OCI-LY1 (cell line): Measurements from ENCODE around the gene TLR6.

Experiments
- H2AFZ ChIP-seq: fragments of 200-600 bp; sonication (generic), shearing (Covaris generic); 2 replicates; pipeline ENCODE4 v1.6.0; 2014; ENCODE audit warnings: antibody characterized with exemption, mild to moderate bottlenecking, low read length
- H3F3A ChIP-seq: fragments of 200-600 bp; sonication (generic), shearing (Covaris generic); 2 replicates; pipeline ENCODE4 v1.6.0; 2014; ENCODE audit warnings: mild to moderate bottlenecking, antibody characterized with exemption, low read length, moderate library complexity; ENCODE audit not compliant: insufficient read depth
- H3K27ac ChIP-seq: fragments of 200-600 bp; sonication (generic); 2 replicates; pipeline ENCODE4 v1.5.1; 2014; ENCODE audit warnings: low read length, mixed run types, mild to moderate bottlenecking, low read depth; ENCODE audit not compliant: poor library complexity, severe bottlenecking
- H3K27me3 ChIP-seq: fragments of 200-600 bp; sonication (generic); 2 replicates; pipeline ENCODE4 v1.6.0; 2014; ENCODE audit warnings: antibody characterized with exemption, mild to moderate bottlenecking, low read length, moderate library complexity; ENCODE audit not compliant: insufficient read depth
- H3K36me3 ChIP-seq: fragments of 200-600 bp; sonication (generic); 2 replicates; pipeline ENCODE4 v1.6.1; 2014; ENCODE audit warnings: mild to moderate bottlenecking, antibody characterized with exemption, low read length, moderate library complexity, mixed read lengths; ENCODE audit not compliant: insufficient read depth
- H3K4me1 ChIP-seq: fragments of 200-600 bp; sonication (generic); 2 replicates; pipeline ENCODE4 v1.5.1; 2014; ENCODE audit warnings: mild to moderate bottlenecking, low read length, moderate library complexity; ENCODE audit not compliant: insufficient read depth, severe bottlenecking
- H3K4me2 ChIP-seq: fragments of 200-600 bp; sonication (generic), shearing (Covaris generic); 2 replicates; pipeline ENCODE4 v1.6.1; 2014; ENCODE audit warnings: low read length
- H3K4me3 ChIP-seq: fragments of 200-600 bp; sonication (generic); 2 replicates; pipeline ENCODE4 v1.5.1; 2014; ENCODE audit warnings: low read length, low read depth, mild to moderate bottlenecking, mixed read lengths; ENCODE audit not compliant: poor library complexity, severe bottlenecking
- H3K79me2 ChIP-seq: fragments of 200-600 bp; shearing (Covaris generic); 2 replicates; pipeline ENCODE4 v1.6.1; 2016; ENCODE audit warnings: mixed run types, low read length, mixed read lengths; ENCODE audit not compliant: insufficient read depth
- H3K9ac ChIP-seq: fragments of 200-600 bp; sonication (generic), shearing (Covaris generic); 2 replicates; pipeline ENCODE4 v1.6.1; 2014; ENCODE audit warnings: mild to moderate bottlenecking, low read length, mixed read lengths
- H3K9me2 ChIP-seq: fragments of 200-600 bp; sonication (generic), shearing (Covaris generic); 2 replicates; pipeline ENCODE4 v1.6.1; 2014; ENCODE audit warnings: low read depth, mild to moderate bottlenecking, low read length, mixed read lengths
- H3K9me3 ChIP-seq: fragments of 200-600 bp; shearing (Covaris generic); 2 replicates; pipeline ENCODE4 v1.6.1; 2014; ENCODE audit warnings: low read length, mixed read lengths
- H4K20me1 ChIP-seq: fragments of 200-600 bp; sonication (generic), shearing (Covaris generic); 2 replicates; pipeline ENCODE4 v1.6.0; 2016; ENCODE audit warnings: mild to moderate bottlenecking, low read length; ENCODE audit not compliant: insufficient read depth
- CTCF ChIP-seq: fragments of 200-600 bp; sonication (generic), shearing (Covaris generic); IDR thresholded peaks from 2 replicates; pipeline ENCODE4 v1.5.1; 2017; ENCODE audit warnings: mild to moderate bottlenecking, antibody characterized with exemption, low read length, moderate library complexity, mixed read lengths
- EZH2 ChIP-seq: fragments of 200-600 bp; sonication (generic), shearing (Covaris generic); IDR thresholded peaks from 2 replicates; pipeline ENCODE4 v1.8.0; 2017; ENCODE audit warnings: borderline replicate concordance, mixed run types, mild to moderate bottlenecking, antibody characterized with exemption, low read length, moderate library complexity, mixed read lengths

The TLR6 gene

GRCh38 chr4:38904090-38904666 lies 47.6 kb upstream of the TLR6 start:
- Histone ChIP-seq H3K27me3 (no peaks in the 10 kb centered on the region), H3K36me3 (no peaks in the 10 kb centered on the region), H4K20me1 (no peaks in the 10 kb centered on the region), H3K9me2 (no peaks in the 10 kb centered on the region), H3K9ac (no peak overlapping the region), H3K4me1 (peaks cover 10% of the 10 kb centered on the region), H3K4me2 (no peak overlapping the region), H3K79me2 (no peaks in the 10 kb centered on the region), H3K27ac (no peak overlapping the region), H3F3A (no peaks in the 10 kb centered on the region), H3K4me3 (no peak overlapping the region), H3K9me3 (no peaks in the 10 kb centered on the region), H2AFZ (no peak overlapping the region)
- no peak for TF ChIP-seq EZH2
- TF ChIP-seq CTCF: no peak

GRCh38 chr4:38902695-38903094 lies 46.1 kb upstream of the TLR6 start:
- Histone ChIP-seq H3K9me2 (no peaks in the 10 kb centered on the region), H3K79me2 (no peaks in the 10 kb centered on the region), H2AFZ (no peak overlapping the region), H3K27ac (no peak overlapping the region), H3K4me3 (no peak overlapping the region), H3K27me3 (no peaks in the 10 kb centered on the region), H3F3A (no peaks in the 10 kb centered on the region), H3K9ac (no peak overlapping the region), H4K20me1 (no peaks in the 10 kb centered on the region), H3K36me3 (no peaks in the 10 kb centered on the region), H3K9me3 (no peaks in the 10 kb centered on the region), H3K4me1 (peaks cover 10% of the 10 kb centered on the region), H3K4me2 (no peak overlapping the region)
- TF ChIP-seq EZH2: no peak
- peak; percentile 66 for TF ChIP-seq CTCF

- H3K4me2 ChIP-seq: no peak overlapping the region
- no peak overlapping the region for H3K4me3 ChIP-seq
- no peaks in the 10 kb centered on the region for H3K36me3 ChIP-seq
- TF ChIP-seq EZH2 (no peak), CTCF (no peak)
- H3K79me2 ChIP-seq: no peaks in the 10 kb centered on the region
- no peak overlapping the region for H2AFZ ChIP-seq
- H3F3A ChIP-seq: no peaks in the 10 kb centered on the region
- no peaks in the 10 kb centered on the region for H4K20me1 ChIP-seq
- H3K4me1 ChIP-seq: peaks cover 10% of the 10 kb centered on the region
- no peak overlapping the region for H3K9ac ChIP-seq
- H3K9me2 ChIP-seq: no peaks in the 10 kb centered on the region
- H3K27me3 ChIP-seq: no peaks in the 10 kb centered on the region
- no peak overlapping the region for H3K27ac ChIP-seq
- H3K9me3 ChIP-seq: no peaks in the 10 kb centered on the region
Measured at GRCh38 chr4:38902221-38902620, 45.6 kb upstream of the TLR6 start.
